Activated CD8-positive, alpha-beta memory T cell treated with anti-CD3 and anti-CD28 coated beads for 24 hours (primary cell): ENCODE data around the gene FTHL17.

Experiments
- DNase-seq: peaks from one replicate; pipeline ENCODE4 v3.0.0-alpha.2; 2020

FTHL17 gene

GRCh38 chrX:31071725-31072124, at the start of gene FTHL17:
Gene FTHL17 (minus strand): TSS chrX:31072041. CDS start chrX:31071953, 88 bp downstream.
- no peak for DNase-seq

DNA sequence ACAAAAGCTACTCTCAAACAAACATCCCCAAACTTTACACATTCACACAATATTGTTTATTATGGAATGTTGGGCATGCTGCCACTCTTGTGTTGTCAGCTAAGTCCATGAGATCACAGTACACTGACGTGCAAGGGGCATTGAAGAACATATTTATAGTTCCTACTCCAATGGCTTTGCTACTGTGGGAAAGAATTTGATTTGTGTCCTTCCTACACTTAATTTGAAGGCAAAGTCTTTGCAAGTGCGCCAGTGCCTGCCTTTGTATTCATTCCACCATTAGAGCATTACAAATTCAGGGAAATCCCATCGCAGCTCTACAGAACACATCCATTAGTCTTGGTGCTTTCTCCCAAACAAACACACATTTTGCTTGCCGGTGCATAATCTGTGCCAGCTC, 45.4 kb upstream of the FTHL17 start:
- no peak for DNase-seq

- DNase-seq: no peak
These were observed 43.6 kb upstream of the FTHL17 start for GRCh38 chrX:31115398-31115797.

- no peak for DNase-seq
These were observed 43.0 kb upstream of the FTHL17 start for GRCh38 chrX:31114858-31115257.

GRCh38 chrX:31112226-31112999, 40.6 kb upstream of the FTHL17 start:
- no peak for DNase-seq

- no peak for DNase-seq
These were observed 38.8 kb upstream of the FTHL17 start for GRCh38 chrX:31110657-31111056.

DNA sequence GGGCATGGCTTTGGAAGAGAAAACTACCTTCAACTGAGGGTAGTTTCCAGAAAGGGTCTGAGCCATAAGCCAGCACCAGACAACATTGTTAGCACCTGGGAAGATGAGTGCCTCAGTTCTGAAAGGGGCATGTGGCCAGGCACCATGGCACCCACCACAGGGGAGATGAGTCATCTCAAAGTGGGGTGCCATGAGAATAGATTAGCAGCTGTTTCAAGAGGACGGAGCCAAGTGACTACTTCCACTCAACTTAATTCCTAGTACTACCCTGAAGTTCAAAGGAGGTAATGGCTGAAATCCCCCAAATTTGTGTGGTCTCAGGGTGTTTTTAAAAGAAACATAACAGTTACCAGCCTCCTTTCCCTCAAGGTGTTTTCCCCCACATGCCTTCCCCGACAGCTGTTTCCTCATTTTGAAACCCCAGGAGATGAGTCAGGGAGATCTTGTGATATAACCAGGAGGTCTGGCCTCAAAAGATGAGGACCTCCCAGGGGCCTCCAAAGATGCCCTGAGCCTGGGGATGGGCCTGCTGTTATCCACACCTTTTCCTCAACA, 27.8 kb upstream of the FTHL17 start:
- DNase-seq: no peak

DNA sequence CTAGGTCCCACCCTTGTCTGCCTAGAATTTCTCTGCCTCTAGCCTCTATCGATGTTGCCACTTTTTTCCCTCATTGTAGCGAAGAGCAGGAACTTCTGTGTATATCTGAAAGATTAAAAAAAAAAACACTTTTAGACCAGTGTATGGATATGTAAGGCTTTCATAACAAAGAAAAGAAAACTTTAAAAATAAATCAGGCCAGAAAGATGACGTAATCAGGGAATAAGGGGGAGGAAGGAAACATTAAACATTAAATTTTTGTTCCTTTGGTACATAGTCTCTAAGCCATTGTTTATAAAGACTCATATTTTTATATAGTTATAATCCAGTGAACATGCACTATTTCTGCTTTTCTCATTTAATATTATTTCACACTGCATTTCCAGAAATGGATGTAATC, 26.2 kb upstream of the FTHL17 start:
- DNase-seq: no peak

DNA sequence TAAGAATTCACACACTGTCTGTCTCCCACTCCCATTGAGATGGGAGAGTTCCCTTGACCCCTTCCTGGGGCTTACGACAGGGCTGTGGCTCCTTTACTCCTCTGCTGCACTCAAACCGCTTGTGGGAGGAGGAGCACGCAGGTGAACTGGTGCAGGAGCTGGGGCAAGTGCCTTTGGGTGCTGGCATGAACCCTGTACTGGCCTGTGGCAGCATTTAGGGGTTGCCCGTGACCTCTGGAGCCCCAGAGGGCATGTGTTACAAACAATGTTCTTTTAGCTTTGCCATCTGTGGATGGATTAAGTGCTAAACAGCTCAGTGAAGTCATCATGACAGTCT, 21.8 kb upstream of the FTHL17 start:
- no peak for DNase-seq

- no peak for DNase-seq
These were observed 21.3 kb upstream of the FTHL17 start for GRCh38 chrX:31092970-31093638.

DNA sequence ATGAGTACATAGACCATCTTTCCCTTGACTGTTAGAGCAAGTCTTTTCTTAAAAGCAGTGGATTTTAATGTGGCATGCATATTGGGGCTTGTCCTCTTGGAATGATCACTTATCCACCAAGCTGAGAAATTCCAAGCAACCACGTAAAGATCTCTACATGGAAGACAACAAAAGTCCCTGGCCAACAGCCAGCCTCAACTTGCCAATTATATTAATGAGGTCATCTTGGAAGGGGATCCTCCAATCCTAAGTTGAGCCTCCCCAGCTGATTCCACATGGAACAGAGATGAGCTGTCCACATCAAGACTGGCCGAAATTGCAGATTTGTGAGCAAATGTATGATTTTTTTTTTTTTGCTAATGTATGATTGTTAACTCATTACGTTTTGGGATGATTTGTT, 20.6 kb upstream of the FTHL17 start:
- no peak for DNase-seq

- DNase-seq: no peak
These were observed 20.0 kb upstream of the FTHL17 start for GRCh38 chrX:31091819-31092218.

GRCh38 chrX:31074522-31074921, 2.7 kb upstream of the FTHL17 start:
- no peak for DNase-seq

GRCh38 chrX:31071262-31071661, 579 bp downstream of the FTHL17 start:
- no peak for DNase-seq

DNA sequence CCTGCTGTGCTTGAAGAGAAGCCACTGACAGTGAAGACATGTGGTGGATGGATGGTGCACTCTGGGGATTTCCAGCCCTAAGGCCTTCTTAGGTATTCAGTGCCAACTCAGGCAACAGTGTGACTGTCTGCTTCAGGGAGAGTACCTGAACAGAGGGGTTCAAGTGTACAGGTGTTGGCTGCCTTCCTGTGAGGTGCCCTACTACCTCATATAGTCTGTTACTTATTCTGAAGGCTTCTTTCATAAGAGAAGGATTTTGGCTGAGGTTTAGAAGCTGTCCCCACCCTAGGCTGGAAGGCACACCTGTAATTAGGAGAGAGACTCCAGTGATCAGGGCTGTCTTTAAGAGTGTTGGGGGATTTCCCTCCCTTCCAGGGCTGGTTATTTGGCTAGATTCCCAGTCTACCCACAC, 1.8 kb downstream of the FTHL17 start:
- no peak for DNase-seq

DNA sequence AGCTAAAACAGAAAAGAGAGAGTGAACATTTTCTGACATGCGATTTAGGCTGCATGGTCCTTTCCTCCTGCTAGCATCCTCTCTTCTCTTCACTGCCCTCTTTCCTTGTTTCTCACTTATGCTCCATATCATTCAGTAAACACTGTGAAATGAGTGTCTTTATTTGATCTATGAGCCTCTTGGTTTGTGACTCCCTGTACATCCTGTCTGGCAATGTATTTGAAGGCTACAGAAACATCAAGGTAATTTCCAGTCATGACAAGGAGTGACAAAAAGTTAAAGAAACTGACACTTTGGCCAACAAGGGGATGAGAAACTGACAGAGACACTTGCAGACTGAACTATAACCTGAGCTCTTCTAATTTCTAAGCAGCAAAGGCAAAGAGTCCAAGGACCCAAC, 8.7 kb downstream of the FTHL17 start:
- DNase-seq: no peak

DNA sequence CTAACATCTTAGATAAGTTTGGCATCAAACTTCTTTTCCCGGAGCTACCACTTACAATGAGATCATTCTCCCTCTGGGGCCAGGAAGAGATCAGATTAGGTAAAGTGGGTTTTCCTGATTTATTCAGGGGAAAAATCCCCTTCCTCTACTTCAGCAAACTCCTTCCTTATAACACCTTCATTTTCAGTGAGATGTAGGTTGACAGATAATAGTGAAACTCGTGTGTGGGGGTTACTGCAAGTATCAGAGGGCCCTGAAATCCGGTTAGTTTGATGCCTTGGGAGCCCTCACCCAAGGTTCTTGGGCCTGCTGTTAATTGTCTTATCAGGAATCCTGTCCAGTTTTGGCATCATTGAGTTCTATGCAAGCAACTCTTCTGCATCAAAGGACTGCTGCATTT, 10.8 kb downstream of the FTHL17 start:
- DNase-seq: no peak

DNA sequence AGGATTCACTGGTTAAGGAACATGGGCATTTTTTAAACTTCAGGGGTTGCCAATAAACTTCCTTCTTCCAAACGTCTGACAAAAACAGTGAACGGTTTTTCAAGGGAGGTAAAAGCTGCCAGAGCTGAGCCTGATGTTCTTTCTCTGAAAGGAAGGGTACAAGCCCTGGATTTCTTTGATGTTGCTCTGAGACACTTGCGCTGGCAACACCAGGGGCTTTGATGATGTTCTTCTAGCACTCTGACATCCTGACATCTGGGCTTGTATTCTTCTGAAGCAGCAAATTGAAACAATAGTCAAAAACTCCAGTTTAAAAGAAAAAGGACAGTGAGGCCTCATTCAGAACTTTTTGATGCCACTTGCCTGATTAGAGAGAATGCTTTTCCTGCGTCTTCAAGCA, 11.8 kb downstream of the FTHL17 start:
- no peak for DNase-seq

DNA sequence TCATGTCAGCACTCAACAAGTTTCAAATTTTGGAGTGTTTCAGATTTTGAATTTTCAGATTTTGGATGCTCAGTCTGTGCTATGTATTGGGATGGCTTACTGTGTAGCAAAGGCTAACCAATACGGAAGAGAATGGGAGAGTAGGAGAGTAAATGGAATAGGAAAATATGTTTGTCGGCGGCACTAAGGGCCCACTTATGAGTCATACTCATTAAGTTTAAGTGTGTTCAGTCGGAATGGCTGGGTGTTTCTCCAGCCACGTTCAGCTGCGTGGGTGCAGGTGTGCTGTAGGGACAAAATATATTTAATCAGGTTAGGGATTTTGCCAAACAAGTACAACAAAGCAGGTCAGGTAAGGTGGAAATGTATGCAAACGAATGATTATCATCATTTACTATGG, 13.6 kb downstream of the FTHL17 start:
- no peak for DNase-seq

- no peak for DNase-seq
These were observed 14.2 kb downstream of the FTHL17 start for GRCh38 chrX:31057691-31058090.

- DNase-seq: no peak
These were observed 14.6 kb downstream of the FTHL17 start for GRCh38 chrX:31057291-31057690.

DNA sequence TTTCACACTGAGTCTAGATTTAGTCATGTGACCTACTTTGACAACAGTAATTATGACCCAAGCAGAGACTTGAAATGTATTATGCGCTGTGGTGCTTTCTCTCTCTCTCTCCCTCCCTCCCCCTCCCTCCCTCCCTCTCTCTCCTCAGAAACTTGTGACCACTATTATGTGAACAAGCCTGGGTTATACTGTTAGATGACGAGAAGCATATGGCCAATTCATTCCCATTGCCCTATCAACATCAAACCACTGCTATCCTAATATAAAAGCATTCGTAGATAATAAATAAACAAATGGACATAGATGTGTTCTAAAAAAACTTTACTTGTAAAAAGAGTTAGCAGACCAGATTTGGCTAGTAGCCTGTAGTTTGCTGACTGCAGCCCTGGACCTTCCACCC, 18.2 kb downstream of the FTHL17 start:
- no peak for DNase-seq

- no peak for DNase-seq
These were observed 32.5 kb downstream of the FTHL17 start for GRCh38 chrX:31039327-31039711.

DNA sequence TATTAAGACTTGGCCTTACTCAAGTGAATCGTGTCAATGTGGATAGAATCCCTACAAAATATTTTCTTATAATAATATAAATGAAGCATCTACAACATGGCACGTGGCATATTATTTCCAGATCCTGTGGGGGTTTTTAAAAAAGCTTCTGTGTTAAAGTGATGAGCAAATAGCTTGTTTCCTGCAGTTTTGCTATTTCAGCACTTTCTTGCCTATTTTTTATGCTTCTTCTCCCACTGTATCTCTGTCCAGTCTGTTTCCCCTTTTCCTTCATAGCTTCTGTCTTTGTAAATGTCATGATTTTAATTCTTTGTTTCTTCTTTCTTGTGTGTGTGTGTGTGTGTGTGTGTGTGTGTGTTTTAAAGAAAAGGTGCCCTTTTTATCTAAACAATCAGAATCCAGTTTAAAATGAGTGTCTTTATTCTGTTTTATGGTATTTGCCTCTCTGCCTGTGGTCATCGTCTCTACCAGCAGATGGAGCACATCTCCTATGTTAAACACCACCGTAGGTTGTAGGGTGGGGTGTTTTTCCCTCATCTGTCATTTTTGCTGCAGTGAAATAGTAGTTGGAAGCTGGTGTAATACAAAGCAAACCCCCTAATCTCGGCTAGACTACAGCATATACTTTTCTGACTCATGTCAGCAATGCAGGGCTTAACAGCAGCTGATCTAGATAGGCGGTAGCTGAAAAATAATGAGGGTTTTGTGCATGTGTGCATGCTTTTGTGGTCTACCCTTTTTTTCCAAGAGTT, 33.1 kb downstream of the FTHL17 start:
- no peak for DNase-seq
